ENCODE data around the gene EXOC3.
"Not testable (repeated sequence)": the region's sequence is repeated elsewhere in the genome, so short reads cannot be mapped to it uniquely, and the experiment has no call there.

Gene EXOC3

DNA sequence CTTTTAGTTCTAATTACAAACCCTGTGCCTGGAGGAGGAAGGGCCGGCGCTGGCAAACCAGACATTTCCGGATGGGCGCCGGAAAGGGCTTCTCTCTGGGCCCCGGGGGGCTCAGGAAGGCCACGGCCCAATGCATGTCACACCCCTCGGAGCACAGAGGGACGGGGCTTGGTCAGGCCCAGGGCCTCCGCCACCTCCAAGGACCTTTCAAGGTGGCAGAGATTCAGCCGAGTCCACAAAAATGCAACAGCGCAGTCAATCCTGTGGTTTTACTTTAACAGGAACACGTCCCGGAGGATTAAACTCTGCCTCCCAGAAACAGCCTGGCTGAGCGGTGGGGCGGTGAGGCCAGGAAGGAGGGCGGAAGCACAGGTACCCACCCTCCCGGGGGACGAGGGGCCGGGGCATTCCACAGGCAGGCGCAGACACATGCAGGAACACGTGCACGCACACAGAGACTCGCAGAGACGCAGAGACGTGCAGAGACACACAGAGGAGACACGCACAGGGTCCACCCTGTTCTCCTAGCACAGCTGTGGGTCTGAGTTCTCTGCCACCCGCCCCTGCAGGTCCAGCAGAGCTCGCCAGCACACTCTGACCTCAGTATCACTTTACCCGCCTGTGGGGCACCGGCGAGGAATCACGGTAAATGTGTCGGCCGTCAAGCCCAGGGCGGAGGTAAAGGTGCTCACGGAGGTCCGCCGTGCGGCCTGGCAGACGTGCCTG, 58.3 kb downstream of the EXOC3 start:
- Histone ChIP-seq H3K9ac (peak overlapping the region in 9 of 11 experiments; percentile 0 to 59 (median 33); a peak in 14 of 22 replicates), H4K20me1 (peaks cover 0 to 33% (median 3%) of the 10 kb centered on the region in 11 experiments; a peak in 7 of 22 replicates), H3K4me1 (peaks cover 27 to 53% (median 43%) of the 10 kb centered on the region in 10 experiments), H3K9me3 (replicated peaks in 1 of 11) (peaks cover 0 to 4% (median 3%) of the 10 kb centered on the region in 11 experiments; a peak in 9 of 22 replicates), H3K36me3 (no peaks in the 10 kb centered on the region), H3K4me3 (peak overlapping the region in 9 of 10 experiments; percentile 8 to 56 (median 36); a peak in 16 of 20 replicates), H3K27ac (0 out of 22 replicates have a peak overlapping the region, but pooled peaks of 1 of the 11 experiments have one; percentile 26), H3K27me3 (peaks cover 0 to 87% (median 10%) of the 10 kb centered on the region in 11 experiments; a peak in 15 of 22 replicates), H3K4me2 (peak overlapping the region; percentile 88 to 99 (median 95))
- no peak for TF ChIP-seq Cebpa-rat (IDR thresholded peaks at IDR 0.05)

DNA sequence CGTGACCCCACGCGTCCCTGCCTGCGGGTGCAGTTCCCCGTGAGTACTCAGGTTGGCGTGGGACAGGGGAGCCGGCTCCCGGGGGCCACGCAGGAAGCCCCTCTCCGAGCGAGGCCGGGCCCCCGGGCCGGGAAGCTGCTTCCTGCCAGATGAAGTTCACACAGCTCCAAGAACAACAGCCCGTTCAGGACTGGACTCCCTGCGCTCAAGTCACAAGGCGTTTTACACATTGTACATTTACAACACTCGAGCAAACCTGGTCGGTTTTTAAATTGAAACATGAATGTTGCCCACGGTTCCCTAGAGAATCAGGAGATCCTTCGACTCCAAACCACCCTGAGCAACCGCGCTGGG, 58.8 kb downstream of the EXOC3 start:
- Histone ChIP-seq H3K27me3 (peaks cover 0 to 84% (median 10%) of the 10 kb centered on the region in 11 experiments; a peak in 13 of 22 replicates), H3K4me2 (peak overlapping the region; percentile 88 to 99 (median 95))

DNA sequence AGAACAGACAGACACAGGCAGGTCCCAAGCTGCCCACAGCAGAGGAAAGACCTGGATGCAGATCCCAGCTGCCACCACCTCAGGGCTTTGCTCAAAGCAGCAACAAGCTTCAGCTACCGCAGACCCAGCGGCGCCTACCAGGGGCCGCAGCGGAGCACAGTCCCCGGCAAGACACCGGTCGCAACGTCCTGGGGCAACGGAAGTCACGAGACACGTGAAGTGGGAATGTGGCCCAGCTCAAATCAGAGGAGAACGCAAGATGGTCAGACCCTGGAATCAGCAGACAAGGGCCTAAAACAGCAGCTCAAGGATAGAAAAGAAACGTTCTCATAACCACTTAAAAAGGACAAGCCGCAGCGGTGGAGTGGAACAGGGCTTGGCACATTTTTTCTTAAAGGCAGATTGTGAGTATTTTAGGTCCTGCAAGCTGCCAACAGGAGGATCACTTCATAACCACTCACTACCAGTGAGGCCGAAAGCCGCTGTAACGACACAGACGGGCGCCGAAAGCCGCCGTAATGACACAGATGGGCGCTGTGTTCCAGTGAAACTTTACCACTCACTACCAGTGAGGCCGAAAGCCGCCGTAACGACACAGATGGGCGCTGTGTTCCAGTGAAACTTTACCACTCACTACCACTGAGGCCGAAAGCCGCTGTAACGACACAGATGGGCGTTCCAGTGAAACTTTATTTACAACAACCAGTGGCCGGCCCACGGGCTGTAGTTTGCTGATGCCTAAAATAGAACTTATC, 59.5 kb downstream of the EXOC3 start:
- no peaks in the 10 kb centered on the region for H3K36me3 ChIP-seq
- peak overlapping the region; percentile 88 to 99 (median 95) for H3K4me2 ChIP-seq
- peaks cover 27 to 53% (median 43%) of the 10 kb centered on the region in 10 experiments for H3K4me1 ChIP-seq
- H3K27me3 ChIP-seq = peaks cover 0 to 77% (median 10%) of the 10 kb centered on the region in 11 experiments; a peak in 13 of 22 replicates
- peak overlapping the region in 7 of 10 experiments; percentile 4 to 56 (median 36); a peak in 7 of 20 replicates for H3K4me3 ChIP-seq
- 0 out of 22 replicates have a peak overlapping the region, but pooled peaks of 1 of the 11 experiments have one; percentile 1 for H3K27ac ChIP-seq
- peaks cover 0 to 24% (median 3%) of the 10 kb centered on the region in 11 experiments; a peak in 7 of 22 replicates for H4K20me1 ChIP-seq
- H3K9ac ChIP-seq = peak overlapping the region in 6 of 11 experiments; percentile 21 to 59 (median 42); a peak in 9 of 22 replicates
- peaks cover 0 to 15% (median 12%) of the 10 kb centered on the region in 11 experiments; a peak in 12 of 22 replicates for H3K9me3 ChIP-seq (replicated peaks in 1 of 11)
- TF ChIP-seq Cebpa-rat (IDR thresholded peaks at IDR 0.05) = no peak

More for the DNA sequence above, 58.8 kb downstream of the EXOC3 start:
- H3K4me3 ChIP-seq = peak overlapping the region in 9 of 10 experiments; percentile 8 to 56 (median 36); a peak in 14 of 20 replicates
- H3K4me1 ChIP-seq = peaks cover 27 to 53% (median 43%) of the 10 kb centered on the region in 10 experiments
- no peaks in the 10 kb centered on the region for H3K36me3 ChIP-seq
- peak overlapping the region in 8 of 11 experiments; percentile 11 to 59 (median 29); a peak in 12 of 22 replicates for H3K9ac ChIP-seq
- peaks cover 0 to 28% (median 3%) of the 10 kb centered on the region in 11 experiments; a peak in 7 of 22 replicates for H4K20me1 ChIP-seq
- H3K27ac ChIP-seq = 0 out of 22 replicates have a peak overlapping the region, but pooled peaks of 1 of the 11 experiments have one; percentile 1
- no peak for TF ChIP-seq Cebpa-rat (IDR thresholded peaks at IDR 0.05)
- H3K9me3 ChIP-seq (replicated peaks in 1 of 11) = peaks cover 0 to 9% (median 7%) of the 10 kb centered on the region in 11 experiments; a peak in 10 of 22 replicates

DNA sequence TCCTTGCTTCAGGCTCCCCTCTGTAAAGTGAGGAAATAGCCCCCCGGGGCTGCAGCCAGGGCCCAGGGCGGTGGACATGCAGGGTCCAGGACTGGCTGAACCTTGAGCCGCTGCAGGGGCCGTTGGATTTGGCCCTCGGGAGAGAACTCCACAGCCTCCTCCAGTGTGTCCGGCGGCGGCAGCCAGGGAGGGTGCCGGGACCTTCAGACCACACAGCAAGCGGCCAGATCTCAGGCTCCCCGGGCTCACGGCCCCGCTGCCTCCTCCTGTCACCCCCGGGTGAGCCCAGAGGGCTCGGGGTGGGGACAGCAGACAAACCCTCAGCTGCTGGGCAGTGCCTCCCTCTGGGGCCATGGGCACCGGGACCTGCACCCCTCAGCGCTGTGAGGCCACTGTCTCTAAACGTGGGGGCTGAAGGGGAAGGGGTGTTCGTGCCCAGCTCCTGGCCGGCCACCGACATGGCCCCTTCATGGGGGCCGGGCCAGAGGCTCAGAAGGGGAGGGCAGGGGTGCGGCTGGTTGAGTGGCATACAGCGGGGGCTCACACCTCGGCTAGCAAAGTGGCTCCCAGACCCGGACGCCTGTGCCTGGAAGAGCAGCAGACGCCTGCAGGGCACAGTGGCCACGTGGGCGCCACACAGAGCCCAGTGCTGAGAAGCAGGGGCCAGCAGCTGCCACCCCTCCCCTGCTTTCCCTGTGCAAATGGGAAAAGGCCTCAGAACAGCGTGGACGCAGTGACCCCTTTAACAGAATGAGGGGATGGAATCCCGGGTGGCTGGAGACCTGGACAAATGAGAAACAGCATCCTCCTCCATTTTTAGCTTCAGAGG, 61.6 kb downstream of the EXOC3 start:
- Histone ChIP-seq H3K4me2 (no peak overlapping the region), H4K20me1 (peaks cover 0 to 17% (median 0%) of the 10 kb centered on the region in 11 experiments; a peak in 4 of 22 replicates), H3K4me1 (peaks cover 25 to 44% (median 35%) of the 10 kb centered on the region in 10 experiments), H3K36me3 (no peaks in the 10 kb centered on the region), H3K27me3 (peaks cover 0 to 62% (median 10%) of the 10 kb centered on the region in 11 experiments; a peak in 13 of 22 replicates), H3K27ac (no peak overlapping the region), H3K9me3 (replicated peaks in 1 of 11) (peaks cover 9 to 27% (median 20%) of the 10 kb centered on the region in 11 experiments; a peak in 18 of 22 replicates), H3K4me3 (no peak overlapping the region), H3K9ac (no peak overlapping the region)
- TF ChIP-seq Cebpa-rat (IDR thresholded peaks at IDR 0.05) = no peak

DNA sequence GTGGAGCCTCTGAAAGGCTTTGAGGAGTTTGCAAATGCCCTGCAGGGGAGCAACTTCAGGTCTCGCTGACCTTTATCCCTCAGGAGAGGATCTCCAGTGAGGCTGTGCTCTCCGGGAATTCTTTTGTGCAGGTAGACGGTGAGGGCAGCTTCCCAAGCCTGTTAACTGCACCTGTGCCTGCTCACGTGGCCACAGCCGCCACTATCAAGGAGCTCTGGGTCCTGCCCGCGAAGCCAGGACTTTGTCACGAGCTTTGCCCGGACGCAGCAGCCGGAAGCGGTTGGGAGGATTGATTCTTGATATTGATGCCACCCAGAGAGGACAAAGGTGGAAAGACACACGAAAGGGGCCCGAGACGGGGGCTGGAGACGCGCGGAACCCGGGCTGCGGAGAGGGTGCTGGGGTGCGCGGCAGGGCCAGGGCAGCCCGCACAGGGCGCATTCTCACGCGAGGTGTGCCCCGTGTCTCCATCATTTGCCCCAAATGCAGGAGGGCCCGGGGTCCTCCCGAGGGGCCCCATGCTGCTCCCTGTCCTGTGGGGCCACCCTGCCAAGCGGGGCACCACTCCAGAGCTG, 63.1 kb downstream of the EXOC3 start:
- H3K9ac ChIP-seq = no peak overlapping the region
- peaks cover 9 to 27% (median 20%) of the 10 kb centered on the region in 11 experiments; a peak in 18 of 22 replicates for H3K9me3 ChIP-seq (replicated peaks in 1 of 11)
- H4K20me1 ChIP-seq = peaks cover 0 to 24% (median 0%) of the 10 kb centered on the region in 11 experiments; a peak in 4 of 22 replicates
- H3K4me3 ChIP-seq = no peak overlapping the region
- no peak overlapping the region for H3K4me2 ChIP-seq
- no peak overlapping the region for H3K27ac ChIP-seq
- no peaks in the 10 kb centered on the region for H3K36me3 ChIP-seq
- peaks cover 0 to 57% (median 10%) of the 10 kb centered on the region in 11 experiments; a peak in 12 of 22 replicates for H3K27me3 ChIP-seq
- H3K4me1 ChIP-seq = peaks cover 18 to 36% (median 26%) of the 10 kb centered on the region in 10 experiments
- no peak for TF ChIP-seq Cebpa-rat (IDR thresholded peaks at IDR 0.05)

DNA sequence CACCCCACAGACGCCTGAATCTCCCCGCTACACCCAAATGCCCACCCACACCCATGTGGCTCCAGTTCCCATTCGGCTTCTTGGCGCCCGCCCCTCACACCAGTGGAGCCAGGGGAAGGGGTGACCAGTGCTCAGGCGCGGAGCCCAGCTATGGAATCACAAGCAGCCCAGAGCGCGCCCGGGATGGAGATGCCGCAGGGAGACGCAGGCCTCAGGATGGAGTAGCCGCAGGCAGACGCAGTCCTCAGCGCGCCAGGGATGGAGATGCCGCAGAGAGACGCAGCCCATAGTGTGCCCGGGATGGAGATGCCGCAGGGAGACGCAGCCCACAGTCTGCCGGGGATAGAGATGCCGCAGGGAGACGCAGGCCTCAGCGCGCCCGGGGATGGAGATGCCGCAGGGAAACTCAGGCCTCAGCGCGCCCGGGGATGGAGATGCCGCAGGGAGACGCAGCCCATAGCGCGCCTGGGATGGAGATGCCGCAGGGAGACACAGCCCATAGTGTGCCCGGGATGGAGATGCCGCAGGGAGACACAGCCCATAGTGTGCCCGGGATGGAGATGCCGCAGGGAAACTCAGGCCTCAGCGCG, 65.1 kb downstream of the EXOC3 start:
- Histone ChIP-seq H3K27me3 (peaks cover 0 to 55% (median 0%) of the 10 kb centered on the region in 11 experiments; a peak in 7 of 22 replicates), H3K9me3 (replicated peaks in 1 of 11) (peaks cover 8 to 27% (median 20%) of the 10 kb centered on the region in 11 experiments; a peak in 18 of 22 replicates), H3K4me1 (peaks cover 0 to 19% (median 7%) of the 10 kb centered on the region in 10 experiments; a peak in 14 of 20 replicates), H4K20me1 (peaks cover 0 to 28% (median 0%) of the 10 kb centered on the region in 11 experiments; a peak in 6 of 22 replicates)
- H3K4me2 ChIP-seq, H3K36me3 ChIP-seq, H3K4me3 ChIP-seq, H3K27ac ChIP-seq, H3K9ac ChIP-seq: not testable (repeated sequence)

DNA sequence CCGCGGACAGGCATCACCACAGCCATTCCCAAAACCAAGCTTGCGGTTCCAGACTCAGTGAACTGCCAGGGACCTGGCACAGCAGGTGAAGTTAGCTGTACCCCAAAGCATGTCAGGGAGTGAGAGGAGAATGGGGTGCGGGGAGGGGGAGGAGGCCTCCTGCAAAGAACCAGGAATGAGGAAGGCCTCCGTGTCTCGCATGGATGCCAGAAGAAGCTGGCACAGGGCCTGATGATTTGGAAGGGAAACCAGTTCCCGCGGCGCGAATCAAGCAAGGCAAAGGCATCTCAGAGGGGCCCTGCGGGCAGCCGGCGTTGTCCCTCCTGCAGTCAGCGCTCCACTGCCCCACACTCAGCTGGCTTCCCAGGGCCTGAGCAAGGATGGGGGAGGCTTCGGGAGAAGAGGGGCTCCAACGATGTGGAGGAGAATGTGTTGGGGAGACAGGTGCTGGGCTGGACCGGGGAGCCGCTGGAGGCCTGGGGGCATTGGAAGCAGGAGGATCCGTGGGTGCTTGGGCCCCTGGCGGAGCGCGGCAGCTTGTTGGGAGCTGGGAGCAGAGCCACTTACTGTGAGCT, 66.7 kb downstream of the EXOC3 start:
- H3K9me3 ChIP-seq (replicated peaks in 1 of 11) = peaks cover 8 to 27% (median 20%) of the 10 kb centered on the region in 11 experiments; a peak in 17 of 22 replicates
- H4K20me1 ChIP-seq = peaks cover 0 to 36% (median 0%) of the 10 kb centered on the region in 11 experiments; a peak in 8 of 22 replicates
- peaks cover 15 to 28% (median 23%) of the 10 kb centered on the region in 10 experiments for H3K4me1 ChIP-seq
- no peak overlapping the region for H3K9ac ChIP-seq
- no peak overlapping the region for H3K27ac ChIP-seq
- no peak for TF ChIP-seq Cebpa-rat (IDR thresholded peaks at IDR 0.05)
- peak overlapping the region in 7 of 11 experiments; percentile 12 to 46 (median 26); a peak in 8 of 22 replicates for H3K4me2 ChIP-seq
- no peaks in the 10 kb centered on the region for H3K36me3 ChIP-seq
- H3K27me3 ChIP-seq = peaks cover 0 to 55% (median 0%) of the 10 kb centered on the region in 11 experiments; a peak in 9 of 22 replicates
- no peak overlapping the region for H3K4me3 ChIP-seq
